ENCODE results near the gene NUP62.

Gene NUP62

GRCh38 chr19:49896863-49897621, 32.3 kb downstream of the NUP62 start, which contains the start of gene IL4I1:
Gene IL4I1, minus strand, starts transcription at chr19:49896887. Its CDS starts 727 bp downstream, at chr19:49896160.
- DNase-seq = peak; percentile 51

- DNase-seq = no peak
These were observed 33.6 kb downstream of the NUP62 start for GRCh38 chr19:49895566-49896297.

- DNase-seq = no peak
These were observed 34.3 kb downstream of the NUP62 start for GRCh38 chr19:49894879-49895565.

GRCh38 chr19:49894011-49894664, 35.2 kb downstream of the NUP62 start:
- no peak for DNase-seq

GRCh38 chr19:49892716-49893115, 36.6 kb downstream of the NUP62 start:
- no peak for DNase-seq

- DNase-seq = no peak
These were observed 37.9 kb downstream of the NUP62 start for GRCh38 chr19:49891393-49891792.

- DNase-seq = peak; percentile 64
These were observed 38.7 kb downstream of the NUP62 start for GRCh38 chr19:49890349-49891311.

GRCh38 chr19:49889687-49890348, 39.5 kb downstream of the NUP62 start:
- DNase-seq = peak; percentile 65

GRCh38 chr19:49889038-49889686, 40.1 kb downstream of the NUP62 start:
- DNase-seq = no peak

GRCh38 chr19:49888510-49888824, 40.8 kb downstream of the NUP62 start:
- DNase-seq = no peak

GRCh38 chr19:49887665-49888509, 41.4 kb downstream of the NUP62 start:
- no peak for DNase-seq

GRCh38 chr19:49887037-49887664, 42.2 kb downstream of the NUP62 start:
- DNase-seq = no peak

GRCh38 chr19:49884760-49885159, 44.5 kb downstream of the NUP62 start:
- DNase-seq = no peak

GRCh38 chr19:49884109-49884508, 45.2 kb downstream of the NUP62 start:
- no peak for DNase-seq

GRCh38 chr19:49883094-49883493, 46.2 kb downstream of the NUP62 start:
- no peak for DNase-seq

- DNase-seq = no peak
These were observed 46.7 kb downstream of the NUP62 start for GRCh38 chr19:49882643-49883042.

- no peak for DNase-seq
These were observed 47.5 kb downstream of the NUP62 start for GRCh38 chr19:49881672-49882394.

- no peak for DNase-seq
These were observed 48.1 kb downstream of the NUP62 start for GRCh38 chr19:49881186-49881585.

Data from activated effector memory CD4-positive, alpha-beta T cell treated with Interleukin-2 at 50 U/mL for 16 hours (primary cell).